ENCODE results near the gene MUL1. TPM values are rescaled to one million over a fixed set of nuclear protein-coding genes. Genes with fewer than 3 reads are reported as not detected.

MUL1 gene
- total RNA-seq, 4 donors from 2014 or later = 5.8 to 42.9 (median 28.7) TPM

DNA sequence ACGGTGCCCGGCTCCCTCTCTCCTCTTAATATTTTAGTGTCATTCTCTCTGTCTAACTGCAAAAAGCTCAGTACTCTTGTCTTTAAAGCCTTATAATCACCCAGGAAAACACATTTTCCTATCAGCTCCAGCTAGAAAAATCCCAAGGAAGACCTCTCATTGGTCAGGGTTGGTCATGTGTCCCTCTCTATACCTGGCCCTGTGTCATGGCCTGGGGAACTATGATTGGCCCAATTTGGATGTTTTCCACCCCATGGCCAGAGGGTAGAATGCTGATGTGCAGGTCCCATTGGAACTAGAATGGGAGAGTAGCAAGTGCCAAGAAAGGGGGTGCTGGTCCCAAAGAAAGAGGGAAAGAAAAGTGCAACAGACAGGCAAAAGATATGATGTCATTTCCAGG is 49.2 kb downstream of the MUL1 start:
- H3K36me3 ChIP-seq = no peaks in the 10 kb centered on the region
- no peak for DNase-seq
- TF ChIP-seq, protein P1, sequence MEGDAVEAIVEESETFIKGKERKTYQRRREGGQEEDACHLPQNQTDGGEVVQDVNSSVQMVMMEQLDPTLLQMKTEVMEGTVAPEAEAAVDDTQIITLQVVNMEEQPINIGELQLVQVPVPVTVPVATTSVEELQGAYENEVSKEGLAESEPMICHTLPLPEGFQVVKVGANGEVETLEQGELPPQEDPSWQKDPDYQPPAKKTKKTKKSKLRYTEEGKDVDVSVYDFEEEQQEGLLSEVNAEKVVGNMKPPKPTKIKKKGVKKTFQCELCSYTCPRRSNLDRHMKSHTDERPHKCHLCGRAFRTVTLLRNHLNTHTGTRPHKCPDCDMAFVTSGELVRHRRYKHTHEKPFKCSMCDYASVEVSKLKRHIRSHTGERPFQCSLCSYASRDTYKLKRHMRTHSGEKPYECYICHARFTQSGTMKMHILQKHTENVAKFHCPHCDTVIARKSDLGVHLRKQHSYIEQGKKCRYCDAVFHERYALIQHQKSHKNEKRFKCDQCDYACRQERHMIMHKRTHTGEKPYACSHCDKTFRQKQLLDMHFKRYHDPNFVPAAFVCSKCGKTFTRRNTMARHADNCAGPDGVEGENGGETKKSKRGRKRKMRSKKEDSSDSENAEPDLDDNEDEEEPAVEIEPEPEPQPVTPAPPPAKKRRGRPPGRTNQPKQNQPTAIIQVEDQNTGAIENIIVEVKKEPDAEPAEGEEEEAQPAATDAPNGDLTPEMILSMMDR (IDR thresholded peaks at IDR 0.05) = no peak
- no peak for TF ChIP-seq POLR2A (IDR thresholded peaks at IDR 0.05)
- H3K4me3 ChIP-seq = no peak overlapping the region
- H3K4me1 ChIP-seq = no peaks in the 10 kb centered on the region
- H3K27me3 ChIP-seq = no peaks in the 10 kb centered on the region
- no peaks in the 10 kb centered on the region for H3K9me3 ChIP-seq
- H3K27ac ChIP-seq = no peak overlapping the region

- DNase-seq = no peak
- Histone ChIP-seq H3K36me3 (no peaks in the 10 kb centered on the region), H3K27me3 (no peaks in the 10 kb centered on the region), H3K4me1 (no peaks in the 10 kb centered on the region), H3K27ac (no peak overlapping the region), H3K4me3 (no peak overlapping the region), H3K9me3 (no peaks in the 10 kb centered on the region)
- TF ChIP-seq POLR2A (IDR thresholded peaks at IDR 0.05) = no peak
- TF ChIP-seq, protein P1 (IDR thresholded peaks at IDR 0.05) = no peak
These were observed 53.9 kb downstream of the MUL1 start for GRCh38 chr1:20454004-20454403.

GRCh38 chr1:20449735-20450311 is 58.1 kb downstream of the MUL1 start:
- TF ChIP-seq, protein P1 (IDR thresholded peaks at IDR 0.05) = no peak
- no peak for TF ChIP-seq POLR2A (IDR thresholded peaks at IDR 0.05)
- H3K4me1 ChIP-seq = no peaks in the 10 kb centered on the region
- H3K4me3 ChIP-seq = no peak overlapping the region
- no peak for DNase-seq
- H3K27ac ChIP-seq = no peak overlapping the region
- no peaks in the 10 kb centered on the region for H3K27me3 ChIP-seq
- no peaks in the 10 kb centered on the region for H3K9me3 ChIP-seq
- no peaks in the 10 kb centered on the region for H3K36me3 ChIP-seq

Other genes with a start within 250 kb of the MUL1 start
- gene VWA5B1, start 217.3 kb downstream of the MUL1 start, total RNA-seq = not detected
- 10 to 100 TPM; 18.2 to 89.7 (median 75.1) TPM for gene CAMK2N1, start 21.9 kb downstream of the MUL1 start, total RNA-seq
- gene FAM43B, start 44.4 kb upstream of the MUL1 start, total RNA-seq = not detected
- gene CDA, start 80.9 kb upstream of the MUL1 start, total RNA-seq = 10 to 100 TPM in 3 of 4 donors, not detected in 1; 33.9 to 47.1 (median 39.1) TPM
- gene PINK1, start 125.3 kb upstream of the MUL1 start, total RNA-seq = 10 to 100 TPM; 71.8 to 96.1 (median 89.4) TPM
- 100 to 1,000 TPM in 3 of 4 donors, 10 to 100 TPM in 1; 44.6 to 145 (median 126) TPM for gene DDOST, start 153.2 kb upstream of the MUL1 start, total RNA-seq
- gene KIF17, start 209.9 kb upstream of the MUL1 start, total RNA-seq = 10 to 100 TPM in 1 of 4 donors, 1 to 10 TPM in 2, under 1 TPM in 1; 0.80 to 10.3 (median 2.2) TPM
- not detected for gene SH2D5, start 224.6 kb upstream of the MUL1 start, total RNA-seq